Medulla oblongata (tissue), 1 donor: ENCODE measurements around the gene IGF2.
A peak's percentile ranks its signal among the peaks of the same experiment; 100 is the strongest.

ENCODE experiments used
- DNase-seq: peaks from one replicate; pipeline ENCODE4 v3.0.0-alpha.2; 2015; ENCODE audit errors: extremely low spot score

IGF2 gene

DNA sequence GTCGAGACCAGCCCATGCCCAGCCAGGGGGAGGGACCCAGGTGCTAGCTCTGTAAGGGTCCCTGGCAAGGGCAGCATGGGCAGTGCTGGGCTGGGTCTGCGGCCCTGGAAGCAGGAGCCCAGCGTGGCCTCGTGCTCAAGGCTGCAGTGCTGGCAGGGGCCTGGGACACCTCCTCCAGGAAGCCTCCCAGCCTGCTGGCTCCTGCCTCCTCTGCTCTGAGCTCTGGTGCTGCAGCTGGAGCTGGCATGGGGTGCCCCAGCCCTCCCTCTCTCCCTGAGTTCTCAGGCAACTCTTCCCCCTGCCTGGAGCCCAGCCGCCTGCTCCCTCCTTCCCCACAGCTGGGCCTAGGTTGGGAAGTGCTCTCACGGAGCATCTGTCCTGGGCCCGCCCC, 15.0 kb upstream of the IGF2 start:
- DNase-seq: no peak

DNA sequence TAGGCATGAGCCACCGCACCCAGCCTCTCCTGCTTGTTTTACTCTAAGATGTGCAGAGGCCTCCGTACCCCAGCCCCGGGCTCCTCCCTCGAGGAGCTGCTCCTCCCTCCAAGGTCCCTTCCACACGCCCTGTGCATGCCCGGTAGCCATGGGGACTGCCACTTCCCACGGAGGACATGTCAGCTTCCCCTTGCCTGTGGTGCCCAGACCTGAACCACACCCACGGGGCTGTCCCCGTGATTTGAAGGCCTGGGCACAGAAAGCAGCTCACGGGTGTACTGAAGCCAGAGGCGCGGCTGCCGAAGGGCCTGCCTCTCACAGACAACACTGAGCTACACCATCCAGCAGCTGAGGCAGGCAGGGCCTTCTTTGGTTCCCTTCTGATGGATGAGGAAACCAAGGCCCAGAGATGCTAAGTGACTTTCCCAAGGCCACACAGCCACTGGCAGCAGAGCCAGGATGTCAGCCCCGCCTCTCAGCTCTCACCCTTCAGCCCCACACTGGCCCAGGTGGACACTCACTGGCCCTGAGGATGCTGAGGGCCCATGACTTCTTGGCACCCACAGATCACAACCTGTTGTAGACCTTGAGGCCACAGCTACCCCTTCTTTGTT, 14.5 kb upstream of the IGF2 start:
- DNase-seq: no peak

DNA sequence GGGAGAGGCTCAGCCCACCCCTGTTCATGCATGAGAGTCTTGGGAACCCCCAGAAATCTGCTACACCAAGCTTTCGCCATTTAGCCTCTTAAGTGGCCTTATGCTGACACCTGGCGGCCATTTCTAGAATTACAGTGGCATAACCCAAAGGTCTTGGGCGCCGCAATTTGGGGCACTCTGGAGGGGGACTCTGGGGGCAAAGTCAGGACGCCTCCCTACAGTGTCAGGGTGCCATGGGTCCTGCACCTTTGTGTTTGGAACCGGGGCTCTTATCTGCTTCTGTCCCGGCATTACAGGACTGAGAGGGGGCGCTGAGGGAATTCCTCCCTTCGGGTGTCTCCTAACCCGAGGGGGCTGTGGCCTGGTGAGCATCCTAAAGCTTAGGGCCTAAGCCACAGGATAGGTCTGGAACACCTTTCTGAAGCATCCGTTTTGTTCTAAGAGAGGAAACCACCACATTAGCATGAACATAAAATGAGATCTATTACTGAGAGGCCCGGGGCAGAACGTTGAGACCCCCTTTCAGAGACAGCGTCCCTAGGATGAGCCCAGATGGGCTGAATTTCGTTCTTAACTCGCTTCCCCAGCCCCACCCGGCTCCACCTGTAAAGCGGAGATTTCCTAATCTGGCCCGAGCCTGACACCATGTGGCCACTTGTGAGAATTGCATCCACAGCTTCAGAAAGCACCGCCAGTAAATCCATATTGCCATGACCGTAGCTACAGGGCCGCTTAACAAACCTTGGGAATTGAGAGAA, 12.5 kb upstream of the IGF2 start:
- DNase-seq: peak; percentile 81

DNA sequence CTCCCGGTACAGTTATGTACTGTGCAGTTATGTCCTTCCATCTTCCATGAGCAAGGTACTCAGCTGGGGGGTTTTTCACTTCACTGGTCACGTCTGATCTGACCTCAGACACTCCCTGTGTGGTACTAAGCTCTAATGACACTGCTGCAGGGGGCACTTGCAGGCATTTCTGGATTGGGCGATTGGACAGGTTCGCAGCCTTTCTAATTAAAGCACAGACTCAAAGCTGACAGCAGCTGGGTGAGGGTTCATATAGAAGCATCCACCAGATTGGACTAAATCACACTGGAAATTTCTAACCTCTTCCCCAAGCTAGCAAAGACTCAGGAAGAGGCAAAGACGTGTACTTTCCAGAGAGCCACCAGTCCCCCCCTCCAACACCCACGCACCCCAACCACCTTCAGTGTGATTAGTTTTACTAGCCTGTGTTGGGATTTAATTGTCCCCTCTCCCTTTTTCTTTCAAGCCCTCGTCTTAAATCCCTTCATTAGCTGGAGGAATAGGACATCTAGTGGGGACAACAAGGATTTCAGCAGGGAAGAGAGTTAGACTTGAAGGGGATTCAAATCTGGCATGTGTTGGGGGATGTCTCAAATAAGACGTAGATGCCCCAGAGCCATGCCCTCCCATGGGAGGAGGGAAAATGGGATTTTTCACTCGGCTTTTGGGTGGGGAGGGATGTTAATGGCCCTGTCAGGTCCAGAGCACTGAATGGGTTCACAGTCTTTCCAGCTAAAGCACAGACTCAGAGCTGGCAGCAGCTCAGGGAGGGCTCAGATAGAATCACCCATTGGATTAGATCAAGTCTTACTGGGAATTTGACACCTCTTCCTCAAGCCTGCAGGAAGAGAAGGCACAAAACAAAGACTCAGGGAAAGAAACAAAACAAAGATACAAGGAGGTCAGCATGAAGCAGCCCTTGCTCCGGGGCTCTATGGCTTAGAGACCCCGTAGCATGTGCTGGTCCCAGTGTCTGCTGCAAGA, 11.0 kb upstream of the IGF2 start:
- DNase-seq: peak; percentile 36

DNA sequence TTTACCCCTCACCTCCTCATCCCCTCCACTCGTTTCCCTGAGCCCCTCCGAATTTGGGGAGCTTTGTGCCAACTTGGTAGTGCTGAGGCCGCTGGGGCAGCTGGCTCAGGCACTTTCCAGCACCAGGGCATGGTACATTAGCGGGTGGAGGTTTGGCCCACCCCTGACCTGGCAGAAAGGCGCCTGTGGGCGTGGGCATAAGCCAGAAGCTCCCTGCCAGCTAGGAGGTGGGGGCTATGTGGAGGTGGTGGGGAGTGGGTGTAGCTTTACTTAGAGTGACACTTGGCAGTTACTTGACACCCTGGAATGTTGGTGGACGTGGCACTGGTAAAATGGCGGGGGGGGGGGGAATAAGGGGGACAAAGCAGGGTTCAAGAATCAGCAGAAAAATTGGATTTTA, 10.3 kb upstream of the IGF2 start:
- DNase-seq: no peak

DNA sequence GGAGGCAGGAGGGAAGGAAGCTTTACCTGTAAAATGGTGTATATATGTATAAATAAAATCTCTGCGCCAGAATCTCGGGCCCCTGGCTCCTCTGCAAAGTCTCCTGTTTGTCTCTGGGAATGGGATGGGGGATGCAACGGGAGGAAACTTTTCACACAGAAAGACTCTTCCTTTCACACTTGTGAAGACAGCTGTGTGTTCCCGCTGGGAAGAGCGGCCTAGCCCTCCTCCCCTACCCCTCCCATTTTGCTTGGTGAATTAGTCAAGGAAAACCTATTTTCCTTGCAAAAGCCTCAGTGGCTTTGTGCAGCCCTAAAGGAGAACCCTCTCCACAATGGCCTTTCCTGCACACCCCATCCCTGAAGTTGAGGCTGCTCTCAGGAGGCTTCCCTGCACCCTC, 9.4 kb upstream of the IGF2 start:
- DNase-seq: no peak

DNA sequence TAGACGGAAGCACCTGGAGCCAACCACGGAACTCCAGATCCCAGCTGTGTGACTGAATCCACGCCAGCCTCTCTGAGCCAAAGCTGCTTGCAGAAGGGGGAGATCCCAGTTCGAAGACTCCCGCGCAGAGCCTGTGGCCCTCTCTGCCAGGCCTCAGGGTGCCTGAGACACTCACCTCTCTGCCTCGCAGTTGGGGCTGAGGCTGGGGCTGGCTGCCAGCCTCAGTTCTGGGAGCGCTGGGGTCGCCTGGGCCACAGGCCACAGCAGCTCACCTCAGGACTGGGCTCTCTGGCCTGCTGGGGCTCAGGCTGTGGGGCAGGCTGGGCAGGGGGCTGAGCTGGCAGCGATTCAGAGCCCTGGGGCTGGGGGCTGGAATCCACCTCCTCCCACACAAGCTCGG, 8.2 kb upstream of the IGF2 start:
- DNase-seq: no peak

DNA sequence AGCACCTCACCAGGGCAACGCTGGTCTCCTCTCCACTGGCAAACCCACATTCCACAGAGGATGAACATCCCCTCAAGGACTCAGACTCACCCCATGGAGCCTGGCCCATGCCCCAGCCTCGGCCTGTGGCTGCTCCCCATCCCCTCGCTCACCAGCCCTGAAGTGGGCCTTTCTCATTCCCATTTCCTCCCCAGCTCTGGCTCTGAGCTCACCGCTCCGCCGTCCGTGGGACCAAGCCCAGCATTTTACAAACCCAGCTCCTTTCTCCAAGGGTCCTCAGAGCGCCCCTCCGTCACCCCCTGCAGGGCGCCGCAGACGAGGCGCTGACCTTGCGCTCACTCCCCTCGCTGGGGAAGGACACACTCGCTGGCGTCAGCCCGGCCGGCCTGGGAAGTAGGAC, 6.9 kb upstream of the IGF2 start:
- no peak for DNase-seq

DNA sequence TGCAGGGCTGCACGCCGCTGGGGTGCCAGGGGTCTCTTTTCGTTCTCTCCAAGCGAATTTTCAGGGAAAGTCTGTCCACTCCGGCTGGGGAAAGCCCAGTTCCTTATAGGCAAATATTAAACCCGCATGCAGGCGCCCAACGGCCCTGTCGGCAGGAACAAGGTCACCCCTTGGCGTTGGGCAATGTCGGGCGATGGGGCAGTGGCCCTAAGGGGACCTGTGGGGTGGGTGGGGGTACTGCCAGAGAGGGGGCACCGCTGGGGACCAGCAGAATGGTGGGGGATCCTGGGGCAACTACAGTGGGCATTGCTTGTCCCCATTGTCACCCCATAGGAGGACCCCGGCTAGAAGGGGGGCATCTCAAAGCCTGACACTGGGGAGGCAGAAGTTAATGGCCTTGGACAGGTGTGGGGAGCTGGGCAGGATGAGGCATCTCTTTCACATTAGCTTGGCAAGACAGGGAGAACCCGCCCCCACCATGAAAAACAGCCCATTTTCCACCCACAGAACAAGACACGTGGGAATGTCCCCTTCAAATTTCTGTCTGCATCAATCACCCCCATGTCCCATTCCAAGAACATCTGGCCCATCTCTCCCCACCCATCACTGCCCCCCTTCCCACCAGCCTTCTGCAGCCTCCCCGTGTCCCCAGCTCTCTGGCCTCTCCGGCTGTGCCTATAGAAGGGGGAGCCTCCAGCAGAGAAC, 5.5 kb upstream of the IGF2 start:
- no peak for DNase-seq

DNA sequence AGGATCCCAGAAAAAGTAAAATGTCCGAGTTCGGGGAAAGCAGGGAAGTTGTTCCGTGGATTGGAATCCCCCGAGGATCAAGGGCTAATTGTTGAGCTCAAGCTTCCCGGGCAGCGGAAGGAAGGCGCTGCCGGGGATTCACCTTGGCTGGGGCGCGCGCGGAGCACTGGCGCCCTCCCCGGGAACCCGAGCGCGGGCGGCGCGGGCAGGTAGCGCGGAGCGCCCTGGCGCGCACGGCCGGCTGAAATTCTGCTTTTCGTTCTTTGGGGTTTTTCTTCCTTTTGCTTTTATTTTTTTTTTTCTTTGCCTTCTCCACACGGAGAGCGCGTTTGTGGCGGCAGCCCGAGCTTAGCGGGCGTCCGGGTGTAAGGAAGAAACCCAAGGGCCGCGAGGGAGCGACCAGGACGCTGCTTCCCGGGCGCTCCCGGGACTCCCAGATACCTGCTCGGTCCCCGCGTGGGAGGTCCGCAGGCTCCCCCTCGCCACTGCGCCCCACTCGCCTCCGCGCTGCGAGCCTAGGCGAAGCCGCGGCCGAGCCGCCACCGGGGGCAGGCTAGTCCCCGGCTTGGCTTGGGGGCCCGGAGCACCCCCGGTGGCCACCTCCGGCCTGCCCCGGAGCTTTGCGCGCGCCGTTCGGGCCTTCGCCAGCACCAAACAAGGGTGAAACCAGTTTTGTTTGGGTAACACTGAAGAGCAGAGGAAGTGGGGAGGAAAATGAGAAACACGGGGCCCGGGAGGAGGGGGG, 4.8 kb upstream of the IGF2 start:
- DNase-seq: no peak

DNA sequence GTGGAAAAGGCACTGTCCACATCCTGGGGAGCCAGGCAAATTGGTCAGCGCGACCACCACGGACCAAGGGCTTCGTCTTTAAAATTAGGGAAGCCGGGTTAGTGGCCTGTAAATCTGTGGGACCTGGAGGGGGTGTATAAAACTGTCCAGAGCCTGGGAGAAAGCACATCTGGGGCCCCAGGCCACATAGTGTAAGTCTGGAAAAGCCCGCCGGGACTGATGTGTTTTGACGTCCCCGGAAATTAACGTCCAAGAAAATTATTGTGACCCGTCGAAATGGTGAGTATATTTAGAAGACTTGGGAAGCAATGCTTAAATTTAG, 4.2 kb upstream of the IGF2 start:
- no peak for DNase-seq

DNA sequence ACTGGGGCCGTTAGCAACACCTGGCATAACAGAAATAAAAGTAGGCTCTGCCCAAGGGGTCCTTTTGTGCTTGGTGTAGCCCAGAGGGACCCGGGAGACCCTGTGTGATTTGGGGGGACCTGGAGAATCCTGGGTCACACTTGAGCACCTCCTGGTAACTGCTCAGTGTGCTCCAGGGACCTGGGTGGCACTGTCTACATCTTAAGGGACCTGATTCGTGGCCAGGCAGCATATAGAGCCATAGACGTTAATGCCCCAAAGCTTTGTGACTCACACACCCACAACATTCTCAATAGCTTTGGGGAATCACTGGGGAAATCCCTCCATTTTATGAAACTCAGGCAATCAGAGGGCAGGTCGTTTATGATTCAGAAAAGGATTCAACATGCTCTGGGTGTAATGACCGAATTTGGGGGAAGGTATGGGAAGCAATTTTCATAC, 3.6 kb upstream of the IGF2 start:
- no peak for DNase-seq

DNA sequence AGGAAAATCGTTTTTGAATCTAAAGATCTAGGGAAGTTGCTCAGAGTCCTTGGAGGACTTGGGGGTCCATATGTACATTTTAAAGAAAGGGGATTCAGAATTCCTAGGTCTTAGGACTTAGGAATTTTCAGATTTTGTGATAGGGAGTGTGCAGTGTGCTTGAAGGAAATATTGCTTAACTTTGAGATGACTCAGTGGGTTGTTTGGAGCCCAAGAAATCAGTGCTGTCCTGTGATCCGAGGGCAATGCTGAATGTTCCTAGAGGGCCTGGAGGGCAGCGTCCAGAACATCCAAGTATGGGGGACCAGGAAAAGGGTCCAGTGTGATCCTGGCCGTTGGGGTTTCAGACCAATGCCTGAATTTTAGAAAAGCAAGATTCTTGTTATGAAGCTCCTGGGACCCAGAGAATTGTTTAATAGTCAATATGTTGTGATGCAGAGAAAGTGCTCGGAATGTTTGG, 3.1 kb upstream of the IGF2 start:
- DNase-seq: no peak

DNA sequence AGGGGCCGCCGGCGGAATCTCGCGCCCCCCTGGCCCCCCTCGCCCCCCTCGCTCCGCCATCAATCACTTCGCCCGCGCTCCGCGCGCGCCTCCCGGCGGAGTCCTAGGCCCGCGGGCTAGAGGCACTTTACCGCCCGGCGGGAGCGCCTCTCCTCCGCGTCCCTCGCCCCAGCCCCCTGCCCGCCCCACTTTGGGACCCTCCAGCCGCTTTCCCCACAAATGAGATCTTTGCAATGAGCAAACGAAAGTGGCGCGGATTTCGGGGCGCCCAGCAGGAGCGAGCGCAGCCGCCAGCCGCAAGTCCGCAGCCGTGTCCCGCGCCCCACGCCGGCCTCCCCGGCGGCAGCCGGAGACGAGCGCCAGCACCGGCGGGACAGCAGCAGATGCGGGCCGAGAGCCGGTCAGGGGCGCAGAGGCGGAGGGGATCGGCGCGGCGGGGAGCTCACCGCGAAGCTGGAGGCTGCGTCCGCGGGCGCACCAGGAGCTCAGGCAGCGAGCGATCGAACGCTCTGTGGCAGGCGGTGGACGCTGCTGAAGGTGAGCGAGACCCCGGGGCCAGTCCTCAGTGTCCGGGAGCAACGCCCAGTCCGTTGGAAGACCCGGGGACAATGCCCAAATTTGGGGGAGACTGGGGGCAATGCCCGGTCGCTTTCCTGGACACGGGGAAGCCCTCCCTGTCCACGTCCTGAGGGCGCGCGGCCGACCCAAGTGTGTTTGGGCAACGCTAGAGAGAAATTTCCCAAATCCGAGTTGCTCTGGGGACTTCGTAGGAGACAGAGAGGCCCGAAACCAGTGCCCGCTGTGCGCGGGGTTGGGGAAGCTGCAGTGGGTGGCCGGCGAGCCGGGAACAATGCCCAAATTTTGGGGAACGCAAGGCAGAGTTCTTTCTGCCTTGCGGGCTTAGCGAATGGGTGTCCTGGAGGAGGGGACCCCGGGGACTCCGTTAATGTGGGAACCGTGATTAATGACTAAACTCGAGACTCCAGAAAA, 1.5 kb upstream of the IGF2 start:
- no peak for DNase-seq

DNA sequence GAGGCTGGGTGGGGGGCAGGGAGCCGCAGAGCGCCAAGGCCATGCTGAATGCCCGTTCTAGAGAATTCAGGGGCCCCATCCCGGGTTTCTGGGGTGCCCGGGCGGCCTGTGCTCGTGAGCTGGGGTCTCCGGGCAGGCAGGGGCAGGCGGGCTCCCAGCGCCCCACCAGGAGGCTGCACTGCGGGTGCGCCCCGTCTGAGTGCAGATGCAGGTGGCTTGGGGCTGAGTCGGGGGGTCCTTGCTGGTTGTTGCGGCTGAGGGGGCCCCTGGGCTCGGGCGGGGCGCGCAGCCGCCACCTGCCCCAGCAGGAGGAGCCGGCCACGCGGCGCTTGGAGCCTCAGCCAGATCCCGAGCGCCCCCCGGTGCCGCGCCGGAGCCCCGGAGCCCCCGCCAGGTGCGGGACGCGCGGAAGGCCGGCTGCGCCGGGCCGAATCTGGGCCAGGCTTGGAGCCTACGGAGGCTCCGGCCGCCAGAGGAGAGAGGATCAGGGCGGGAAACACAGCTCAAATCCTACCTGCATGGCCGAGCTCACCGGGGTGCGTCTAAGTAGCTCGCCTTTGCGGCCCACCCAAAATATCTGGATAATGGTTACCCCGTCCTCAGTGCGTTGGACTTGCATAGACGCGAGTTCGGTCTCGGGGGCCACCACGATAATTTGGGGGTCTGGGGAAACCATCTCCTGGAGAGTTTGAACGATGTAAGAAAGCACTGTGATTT, 590 bp upstream of the IGF2 start:
- no peak for DNase-seq

DNA sequence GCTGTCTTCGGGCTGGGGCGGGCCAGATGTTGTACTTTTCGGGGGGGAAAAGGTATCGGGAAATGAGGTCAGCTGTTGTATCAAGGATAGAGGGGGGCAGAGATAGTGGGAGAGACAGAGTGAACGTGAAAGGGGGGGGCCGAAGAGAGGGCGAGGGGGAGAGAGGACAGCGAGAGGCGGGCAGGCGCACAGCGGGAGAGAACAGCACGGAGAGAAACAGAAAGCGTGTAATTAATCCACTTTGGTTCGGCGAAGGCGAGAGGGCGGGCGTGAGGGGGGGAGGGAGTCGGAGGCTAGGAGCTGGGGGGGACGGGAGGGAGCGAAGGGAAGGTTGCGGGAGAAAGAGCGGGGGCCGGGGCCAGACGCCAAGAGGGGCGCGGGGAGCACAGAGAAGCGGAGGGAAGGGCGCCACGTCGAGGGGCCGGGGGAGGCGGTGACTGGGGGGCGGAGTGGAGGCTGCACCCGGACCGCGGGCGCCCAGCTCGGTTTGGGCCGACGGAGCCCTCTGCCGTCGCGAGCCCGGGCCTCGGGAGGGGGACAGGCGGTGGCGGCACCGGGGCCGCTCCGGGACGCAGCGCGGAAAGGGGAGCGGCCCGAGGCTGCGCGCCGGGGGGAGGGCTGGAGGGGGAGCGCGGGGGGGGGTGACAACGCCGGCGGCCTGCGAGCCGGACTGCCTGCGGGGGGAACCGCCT, 612 bp downstream of the IGF2 start:
- no peak for DNase-seq

DNA sequence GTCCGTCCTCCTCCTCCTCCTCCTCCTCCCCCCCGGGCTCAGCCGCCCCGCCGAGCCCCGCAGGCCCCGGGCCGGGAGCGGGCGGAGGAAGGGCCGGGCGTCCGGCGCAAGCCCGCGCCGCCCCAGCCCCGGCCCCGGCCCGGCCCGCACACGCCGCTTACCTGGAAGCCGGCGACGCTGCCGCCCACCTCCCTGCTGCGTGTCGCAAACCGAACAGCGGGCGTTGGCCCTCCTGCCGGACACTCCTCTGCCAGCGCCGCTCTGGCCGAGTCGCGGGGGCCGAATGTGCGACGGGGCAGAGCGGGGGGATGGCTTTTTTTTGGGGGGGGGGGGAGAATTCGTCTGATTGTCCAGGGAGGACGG, 1.1 kb downstream of the IGF2 start:
- no peak for DNase-seq

DNA sequence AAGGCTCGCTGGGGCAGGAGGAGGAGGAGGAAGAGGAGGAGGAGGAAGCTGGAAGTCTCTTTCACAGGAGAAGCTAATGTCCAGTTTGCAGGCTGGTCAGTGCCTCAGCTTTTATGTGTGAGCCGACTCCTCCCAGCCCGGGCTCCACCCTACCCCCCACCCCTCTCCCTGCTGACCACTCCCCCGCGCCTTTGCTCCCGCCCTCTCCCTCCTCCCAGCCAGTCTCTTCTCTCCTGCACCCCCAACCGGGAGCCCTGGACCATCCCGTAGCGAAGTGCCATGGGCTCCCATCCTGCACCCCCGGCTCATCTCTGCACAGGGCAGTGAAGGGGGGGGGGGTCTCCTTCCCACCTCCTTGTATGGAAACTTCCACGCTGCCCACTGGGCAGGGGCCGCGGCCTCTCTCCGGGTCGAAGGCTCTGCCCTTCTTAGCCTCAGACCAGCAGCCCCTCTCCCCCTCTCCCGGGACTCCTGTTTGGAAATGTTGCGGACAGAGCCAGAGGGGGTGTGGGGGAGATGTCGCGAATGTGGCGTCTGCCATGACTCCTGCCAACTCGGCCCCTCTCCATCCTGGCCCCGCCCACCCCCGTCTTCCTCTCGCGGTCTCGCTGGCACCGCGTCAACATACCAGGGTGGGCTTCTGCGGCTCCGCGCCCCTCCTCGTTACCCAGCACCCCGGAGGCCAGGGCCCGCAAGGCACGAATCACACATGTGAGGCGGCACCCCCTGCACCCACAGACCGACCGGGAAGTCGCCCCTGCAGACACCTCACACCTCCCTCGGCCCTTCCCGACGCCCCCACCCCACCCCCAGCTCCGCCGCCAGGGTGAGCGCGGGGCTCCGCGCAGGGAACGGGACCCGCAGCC, 1.8 kb downstream of the IGF2 start:
- peak; percentile 8 for DNase-seq
